ENCODE results near the gene PPM1N.

The PPM1N gene

DNA sequence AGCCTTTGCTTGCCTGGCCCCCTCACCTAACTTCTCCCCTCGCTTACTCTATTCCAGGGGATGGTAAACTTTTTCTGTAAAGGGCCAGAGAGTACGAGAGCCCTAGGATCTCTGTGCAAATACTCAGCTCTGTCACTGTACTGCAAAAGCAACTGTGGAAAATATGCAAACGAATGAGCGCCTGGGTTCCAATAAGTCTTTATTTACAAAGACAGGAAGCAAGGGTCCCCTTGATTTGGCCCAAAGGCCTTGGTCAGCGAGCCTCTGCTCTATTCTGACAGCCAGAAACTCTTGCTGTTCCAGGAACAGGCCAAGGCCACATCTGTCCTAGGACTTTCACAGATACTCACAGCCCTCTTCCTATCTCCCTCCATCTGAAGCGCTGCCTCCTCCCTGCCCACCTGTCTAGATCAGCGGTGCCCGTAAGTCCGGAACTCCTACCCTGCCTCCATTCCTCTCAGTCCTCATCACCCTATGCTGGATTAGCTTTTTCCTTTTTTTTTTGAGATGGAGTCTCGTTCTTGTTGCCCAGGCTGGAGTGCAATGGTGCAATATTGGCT is 49.0 kb downstream of the PPM1N start:
- DNase-seq (ENCODE audit: low read depth in 1 of 2, low spot score in 1 of 2) = no peak

DNA sequence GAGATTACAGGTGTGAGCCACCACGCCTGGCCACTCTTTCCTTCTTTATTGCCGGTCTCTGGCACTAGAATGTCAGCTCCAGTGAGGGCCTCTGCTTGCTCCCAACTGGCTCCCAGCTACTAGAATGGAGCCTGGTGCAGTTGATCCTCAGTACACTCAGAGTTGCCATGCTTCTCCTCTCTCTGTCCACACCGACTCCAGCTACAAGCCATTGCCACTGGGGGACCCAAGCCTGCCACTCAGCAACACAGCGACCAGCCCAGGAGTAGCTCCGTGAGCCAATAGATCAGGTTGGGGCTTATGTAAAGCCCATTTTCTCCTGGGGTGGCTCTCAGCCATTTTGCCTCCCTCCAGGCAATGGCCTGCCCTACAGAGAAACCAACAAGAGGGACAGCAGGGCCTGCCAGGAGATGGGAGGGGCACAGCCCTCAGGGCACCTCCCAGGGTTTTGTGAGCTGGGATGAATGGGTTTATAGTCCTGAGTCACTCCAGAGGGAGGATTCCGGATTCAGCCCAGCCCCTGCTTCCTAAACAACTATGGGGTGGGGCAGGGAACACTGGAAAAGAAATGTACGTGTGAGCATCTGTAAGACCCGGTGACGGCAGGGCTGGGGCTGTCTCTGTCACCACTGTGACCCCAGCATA is 49.8 kb downstream of the PPM1N start:
- peak in 1 of 2 experiments; percentile 28 for DNase-seq (ENCODE audit: low read depth in 1 of 2, low spot score in 1 of 2)
- no peak for TF ChIP-seq JUND (IDR thresholded peaks at IDR 0.05; ENCODE audit: low read depth)
- in situ Hi-C loops (cut with HindIII; ENCODE audit: low pct_unique_long_range_greater_than_20kb, low sequenced_read_pairs) = no loop called here

More for the DNA sequence above, 49.0 kb downstream of the PPM1N start:
- TF ChIP-seq JUND (IDR thresholded peaks at IDR 0.05; ENCODE audit: low read depth) = no peak
- in situ Hi-C loops (cut with HindIII; ENCODE audit: low pct_unique_long_range_greater_than_20kb, low sequenced_read_pairs) = no loop called here
